Measurements from ENCODE around the gene MPDU1.

MPDU1 gene

DNA sequence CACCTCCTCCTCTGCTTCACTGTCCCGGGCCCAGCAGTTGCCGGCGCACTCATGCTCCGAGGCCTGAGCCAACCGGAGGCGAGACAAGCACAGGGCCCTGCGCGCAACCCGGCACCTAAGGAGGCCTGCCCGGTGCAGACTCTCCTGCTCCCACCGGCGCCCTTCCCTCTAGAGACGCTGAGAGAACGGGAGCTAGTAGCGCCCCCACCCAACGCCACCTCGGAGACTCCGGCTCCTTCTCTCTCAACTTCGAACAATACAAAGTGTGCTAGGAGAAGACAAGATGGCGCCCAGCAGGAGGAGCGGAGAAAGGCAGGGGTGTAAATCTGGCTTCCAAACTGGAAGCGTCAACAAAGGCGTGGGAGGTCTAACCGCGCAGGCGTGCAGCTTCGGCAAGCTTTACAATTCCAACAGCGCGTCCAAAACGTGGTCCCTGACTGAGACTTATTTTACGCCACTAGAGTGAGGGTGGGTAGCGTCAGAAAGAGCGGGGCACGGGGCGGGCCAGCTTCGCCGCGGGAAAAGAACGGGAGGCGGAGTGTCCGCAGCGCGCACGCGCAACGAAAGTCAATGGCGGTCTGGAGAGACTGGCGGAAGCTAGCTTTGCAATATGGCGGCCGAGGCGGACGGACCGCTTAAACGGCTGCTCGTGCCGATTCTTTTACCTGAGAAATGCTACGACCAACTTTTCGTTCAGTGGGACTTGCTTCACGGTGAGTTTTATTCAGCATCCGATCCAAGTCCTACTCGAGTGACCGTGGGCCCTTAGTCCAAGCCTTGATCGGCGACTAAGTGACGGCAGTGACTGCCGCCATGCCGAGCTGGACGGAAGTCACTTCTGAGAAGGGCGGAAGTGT, at the start of gene MPDU1:
Gene MPDU1, plus strand, starts transcription at position 600 of the 857 bp plus-strand sequence. Its CDS starts 11 bp downstream, at position 611.
- TF ChIP-seq, protein P1, sequence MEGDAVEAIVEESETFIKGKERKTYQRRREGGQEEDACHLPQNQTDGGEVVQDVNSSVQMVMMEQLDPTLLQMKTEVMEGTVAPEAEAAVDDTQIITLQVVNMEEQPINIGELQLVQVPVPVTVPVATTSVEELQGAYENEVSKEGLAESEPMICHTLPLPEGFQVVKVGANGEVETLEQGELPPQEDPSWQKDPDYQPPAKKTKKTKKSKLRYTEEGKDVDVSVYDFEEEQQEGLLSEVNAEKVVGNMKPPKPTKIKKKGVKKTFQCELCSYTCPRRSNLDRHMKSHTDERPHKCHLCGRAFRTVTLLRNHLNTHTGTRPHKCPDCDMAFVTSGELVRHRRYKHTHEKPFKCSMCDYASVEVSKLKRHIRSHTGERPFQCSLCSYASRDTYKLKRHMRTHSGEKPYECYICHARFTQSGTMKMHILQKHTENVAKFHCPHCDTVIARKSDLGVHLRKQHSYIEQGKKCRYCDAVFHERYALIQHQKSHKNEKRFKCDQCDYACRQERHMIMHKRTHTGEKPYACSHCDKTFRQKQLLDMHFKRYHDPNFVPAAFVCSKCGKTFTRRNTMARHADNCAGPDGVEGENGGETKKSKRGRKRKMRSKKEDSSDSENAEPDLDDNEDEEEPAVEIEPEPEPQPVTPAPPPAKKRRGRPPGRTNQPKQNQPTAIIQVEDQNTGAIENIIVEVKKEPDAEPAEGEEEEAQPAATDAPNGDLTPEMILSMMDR (IDR thresholded peaks at IDR 0.05; ENCODE audit: low read depth, low read length, missing control alignments) = no peak
- DNase-seq (ENCODE audit: low read depth) = peak; percentile 83
- peak within 1 kb of the TSS; percentile 75 for H3K4me3 ChIP-seq (ENCODE audit: low read depth, low read length)

DNA sequence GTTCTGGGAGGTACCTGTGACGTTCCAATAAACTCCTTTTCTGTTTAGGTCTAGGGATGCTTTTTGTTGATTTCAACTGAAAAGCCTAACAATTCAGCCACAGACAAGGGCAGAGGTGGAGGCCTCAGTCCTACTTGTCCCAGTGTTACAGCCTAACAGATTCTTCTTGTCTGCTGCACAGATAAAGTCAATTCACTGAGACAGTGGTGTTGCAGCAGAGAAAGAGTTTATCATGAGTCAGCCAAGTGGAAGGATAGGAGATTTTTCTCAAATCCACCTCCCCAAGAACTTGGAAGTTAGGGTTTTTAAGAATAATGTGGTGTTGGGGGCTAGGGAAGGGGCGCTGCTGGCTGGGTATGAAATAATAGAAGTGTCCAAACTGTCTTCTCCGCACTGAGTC, 45.6 kb upstream of the MPDU1 start:
- H3K4me3 ChIP-seq (ENCODE audit: low read depth, low read length) = no peak overlapping the region
- TF ChIP-seq, protein P1 (IDR thresholded peaks at IDR 0.05; ENCODE audit: low read depth, low read length, missing control alignments) = no peak
- no peak for DNase-seq (ENCODE audit: low read depth)

DNA sequence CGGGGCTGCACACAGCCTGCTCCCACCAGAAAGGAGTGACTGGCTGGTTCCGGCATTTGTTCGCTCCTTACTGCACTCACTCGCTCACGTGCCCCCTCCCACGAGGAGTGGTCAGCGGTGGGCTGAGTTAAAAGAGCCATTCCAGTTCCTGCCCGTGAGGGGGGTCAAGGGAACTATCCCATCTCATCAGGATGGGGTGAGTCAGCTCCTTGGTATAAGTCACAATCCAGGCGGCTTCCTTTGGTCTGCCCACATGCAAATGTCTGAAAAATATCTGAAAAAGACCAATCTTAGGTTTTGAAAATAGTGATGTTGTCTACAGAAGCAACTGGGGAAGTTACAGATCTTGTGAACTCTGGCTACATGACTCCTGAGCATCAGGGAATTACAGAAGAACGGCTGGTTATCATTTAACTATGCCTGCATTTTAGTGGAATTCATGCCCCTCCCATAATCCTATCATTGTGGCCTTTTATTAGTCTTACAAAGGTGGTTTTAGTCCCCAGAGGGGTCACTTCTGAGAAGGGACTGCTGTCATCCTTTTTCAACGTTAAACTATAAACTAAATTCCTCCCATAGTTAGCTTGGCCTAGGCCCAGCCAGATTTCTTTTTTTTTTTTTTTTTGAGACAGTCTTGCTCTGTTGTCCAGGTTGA, 44.6 kb upstream of the MPDU1 start:
- TF ChIP-seq, protein P1 (IDR thresholded peaks at IDR 0.05; ENCODE audit: low read depth, low read length, missing control alignments) = no peak

DNA sequence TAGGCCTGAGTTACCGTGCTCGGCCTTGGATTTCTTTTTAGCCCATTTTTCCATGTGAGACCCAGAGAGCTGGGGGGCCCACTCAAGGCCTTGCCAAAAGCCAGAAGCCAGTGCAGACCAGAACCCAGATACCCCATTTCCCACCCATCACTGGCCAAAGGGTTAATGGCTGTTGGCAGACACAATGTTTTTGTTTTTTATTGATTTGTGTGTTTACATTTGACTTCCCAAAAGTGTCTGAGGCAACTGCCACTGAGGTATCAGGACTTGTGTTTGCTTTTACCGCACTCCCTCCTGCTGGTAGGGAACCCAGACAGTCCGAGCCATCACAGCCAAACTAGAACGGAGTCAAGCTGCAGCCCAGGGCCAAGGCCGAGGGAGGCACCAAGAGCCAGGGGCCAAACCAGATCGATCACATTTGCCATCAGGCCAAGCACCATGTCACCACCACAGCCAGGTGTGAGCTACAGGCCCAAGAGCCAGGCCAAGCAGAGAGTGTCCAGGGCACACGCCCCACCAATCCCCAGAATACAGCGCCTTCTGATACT, 42.5 kb upstream of the MPDU1 start:
- no peak for DNase-seq (ENCODE audit: low read depth)
- no peak overlapping the region for H3K4me3 ChIP-seq (ENCODE audit: low read depth, low read length)
- TF ChIP-seq, protein P1 (IDR thresholded peaks at IDR 0.05; ENCODE audit: low read depth, low read length, missing control alignments) = no peak

More for the DNA sequence above, 44.6 kb upstream of the MPDU1 start:
- H3K4me3 ChIP-seq (ENCODE audit: low read depth, low read length) = no peak overlapping the region
- DNase-seq (ENCODE audit: low read depth) = no peak

DNA sequence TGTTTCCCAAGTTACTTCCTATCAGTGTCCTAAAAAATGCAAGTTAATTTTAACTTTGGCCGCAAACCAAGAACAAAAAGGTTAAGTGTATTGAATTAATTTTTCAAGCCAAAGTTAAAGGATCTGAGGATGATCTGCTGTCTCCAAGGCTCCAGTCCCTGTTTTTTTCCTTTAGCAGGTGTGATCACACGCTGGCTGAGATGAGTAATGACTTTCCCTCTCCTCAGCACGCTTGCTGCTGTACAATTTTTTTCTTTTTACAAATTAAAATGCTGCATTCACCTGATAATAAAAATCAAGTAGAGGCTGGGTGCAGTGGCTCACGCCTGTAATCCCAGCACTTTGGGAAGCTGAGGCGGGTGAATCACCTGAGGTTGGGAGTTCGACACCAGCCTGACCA, 38.7 kb upstream of the MPDU1 start:
- TF ChIP-seq, protein P1 (IDR thresholded peaks at IDR 0.05; ENCODE audit: low read depth, low read length, missing control alignments) = no peak
- H3K4me3 ChIP-seq (ENCODE audit: low read depth, low read length) = no peak overlapping the region
- no peak for DNase-seq (ENCODE audit: low read depth)

DNA sequence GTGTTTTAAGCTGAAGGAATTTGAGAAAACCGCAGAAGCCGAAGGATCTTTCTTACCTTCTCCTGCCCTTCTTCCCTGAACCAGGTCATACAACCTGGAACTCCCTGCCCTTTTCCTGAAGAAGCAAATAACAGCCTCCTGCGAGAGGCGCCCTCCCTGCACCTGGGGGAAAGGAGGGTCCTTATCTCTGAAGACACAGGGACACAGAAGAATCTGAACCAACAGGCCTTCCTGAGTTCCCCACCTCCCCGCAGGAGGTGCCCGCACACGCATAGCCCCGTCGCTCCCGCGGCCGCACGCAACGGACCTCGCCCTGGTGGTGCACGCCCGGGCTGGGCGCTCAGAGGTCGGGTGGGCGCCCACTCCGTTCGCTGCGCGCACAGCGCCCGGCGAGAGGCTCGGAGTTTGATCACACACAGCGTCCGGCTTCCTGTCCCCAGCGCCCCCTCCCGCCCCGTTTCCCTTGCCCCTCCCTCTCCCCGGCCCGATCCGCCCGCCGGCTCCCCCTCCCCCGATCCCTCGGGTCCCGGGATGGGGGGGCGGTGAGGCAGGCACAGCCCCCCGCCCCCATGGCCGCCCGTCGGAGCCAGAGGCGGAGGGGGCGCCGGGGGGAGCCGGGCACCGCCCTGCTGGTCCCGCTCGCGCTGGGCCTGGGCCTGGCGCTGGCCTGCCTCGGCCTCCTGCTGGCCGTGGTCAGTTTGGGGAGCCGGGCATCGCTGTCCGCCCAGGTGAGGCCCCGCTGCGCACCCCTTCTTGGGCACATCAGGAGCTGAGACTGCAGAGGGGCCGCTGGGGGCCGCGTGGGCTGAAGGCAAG, 34.9 kb upstream of the MPDU1 start, which contains the start of gene TNFSF12:
Gene TNFSF12, plus strand, starts transcription at position 474 of the 816 bp plus-strand sequence. Its CDS starts 96 bp downstream, at position 570.
- peak within 1 kb of the TSS; percentile 58 for H3K4me3 ChIP-seq (ENCODE audit: low read depth, low read length)
- TF ChIP-seq, protein P1 (IDR thresholded peaks at IDR 0.05; ENCODE audit: low read depth, low read length, missing control alignments) = no peak
- DNase-seq (ENCODE audit: low read depth) = no peak

All from GM12864 (cell line).